ENCODE measurements around the gene SLC38A9.
"Not testable (repeated sequence)": the region's sequence is repeated elsewhere in the genome, so short reads cannot be mapped to it uniquely, and the experiment has no call there.

Gene SLC38A9

GRCh38 chr5:55621229-55621628, 90.9 kb downstream of the SLC38A9 start:
- DNase-seq = no peak
- intact Hi-C loops (cut with DNase I) = no loop called here

GRCh38 chr5:55620766-55621160, 91.4 kb downstream of the SLC38A9 start:
- no peak for DNase-seq
- intact Hi-C loops (cut with DNase I) = no loop called here

- no peak for DNase-seq
- intact Hi-C loops (cut with DNase I) = no loop called here
Measured at GRCh38 chr5:55620009-55620765, 91.9 kb downstream of the SLC38A9 start.

GRCh38 chr5:55618318-55618717, 93.8 kb downstream of the SLC38A9 start:
- intact Hi-C loops (cut with DNase I) = no loop called here
- no peak for DNase-seq

- intact Hi-C loops (cut with DNase I) = no loop called here
Measured at GRCh38 chr5:55613112-55613868, 98.8 kb downstream of the SLC38A9 start.

GRCh38 chr5:55610542-55610941, 101.6 kb downstream of the SLC38A9 start:
- intact Hi-C loops (cut with DNase I) = no loop called here
- no peak for DNase-seq

More at GRCh38 chr5:55613112-55613868, 98.8 kb downstream of the SLC38A9 start:
- DNase-seq = peak in 1 of 10 donors; percentile 86

GRCh38 chr5:55609413-55609812, 102.7 kb downstream of the SLC38A9 start:
- no peak for DNase-seq
- intact Hi-C loops (cut with DNase I) = loop anchor here (10.0 kb wide), 1 partner anchor 65 kb away; no protein-coding TSS in a partner anchor

GRCh38 chr5:55608595-55609349, 103.4 kb downstream of the SLC38A9 start:
- intact Hi-C loops (cut with DNase I) = loop anchor here (10.0 kb wide), 1 partner anchor 66 kb away; no protein-coding TSS in a partner anchor
- no peak for DNase-seq

- DNase-seq = not testable (repeated sequence)
- intact Hi-C loops (cut with DNase I) = loop anchor here (10.0 kb wide), 1 partner anchor 67 kb away; no protein-coding TSS in a partner anchor
Measured at GRCh38 chr5:55607309-55607708, 104.8 kb downstream of the SLC38A9 start.

GRCh38 chr5:55604611-55605067, 107.5 kb downstream of the SLC38A9 start:
- intact Hi-C loops (cut with DNase I) = loop anchor here (2.0 to 10.0 kb wide), 3 partner anchors 70 to 282 kb away; no protein-coding TSS in a partner anchor
- DNase-seq = peak in 1 of 10 donors; percentile 66

GRCh38 chr5:55603922-55604321, 108.2 kb downstream of the SLC38A9 start:
- intact Hi-C loops (cut with DNase I) = loop anchor here (2.0 to 10.0 kb wide), 3 partner anchors 71 to 282 kb away; no protein-coding TSS in a partner anchor
- DNase-seq = peak in 6 of 10 donors; percentile 32 to 89 (median 48)

GRCh38 chr5:55601628-55602027, 110.5 kb downstream of the SLC38A9 start:
- DNase-seq = no peak
- intact Hi-C loops (cut with DNase I) = loop anchor here (1.0 to 10.0 kb wide), 3 partner anchors 66 to 279 kb away; no protein-coding TSS in a partner anchor

- intact Hi-C loops (cut with DNase I) = loop anchor here (5.0 to 10.0 kb wide), 2 partner anchors 74 to 279 kb away; no protein-coding TSS in a partner anchor
- peak; percentile 45 to 93 (median 69) for DNase-seq
Measured at GRCh38 chr5:55601204-55601618, 110.9 kb downstream of the SLC38A9 start.

GRCh38 chr5:55600497-55601203, 111.5 kb downstream of the SLC38A9 start:
- intact Hi-C loops (cut with DNase I) = loop anchor here (5.0 to 10.0 kb wide), 2 partner anchors 74 to 278 kb away; no protein-coding TSS in a partner anchor

GRCh38 chr5:55600086-55600485, 112.0 kb downstream of the SLC38A9 start:
- DNase-seq = no peak
- intact Hi-C loops (cut with DNase I) = loop anchor here (5.0 to 10.0 kb wide), 2 partner anchors 75 to 278 kb away; no protein-coding TSS in a partner anchor

More at GRCh38 chr5:55600497-55601203, 111.5 kb downstream of the SLC38A9 start:
- DNase-seq = peak in 1 of 10 donors; percentile 67

GRCh38 chr5:55599148-55600050, 112.7 kb downstream of the SLC38A9 start:
- no peak for DNase-seq
- intact Hi-C loops (cut with DNase I) = loop anchor here (5.0 to 10.0 kb wide), 2 partner anchors 75 to 277 kb away; no protein-coding TSS in a partner anchor

GRCh38 chr5:55597014-55597981, 114.8 kb downstream of the SLC38A9 start:
- DNase-seq = no peak
- intact Hi-C loops (cut with DNase I) = no loop called here

Data from posterior cingulate gyrus (tissue), 11 donors.